H1 (cell line): Measurements from ENCODE around the gene C3orf18. TPM values are rescaled to one million over a fixed set of nuclear protein-coding genes. Genes with fewer than 3 reads are reported as not detected.

Source experiments
- CTCF ChIA-PET: fragments of 300-600 bp; sonication (Branson Sonifier 250); formaldehyde crosslinking; loops from one replicate; lab custom pipeline; 2021; ENCODE audit not compliant: partially characterized antibody; lab: Charles Lee
- POLR2A ChIA-PET: fragments of 300-600 bp; sonication (Branson Sonifier 250); formaldehyde crosslinking; loops from one replicate; lab custom pipeline; 2021; ENCODE audit warnings: inconsistent platforms; ENCODE audit not compliant: partially characterized antibody; lab: Charles Lee
- DNase-seq, 2 experiments: peaks; one replicate each; pipeline versions ENCODE4 v3.0.0 to v3.0.0-alpha.2; 2010 to 2022; ENCODE audit warnings: low spot score in 2 of 2, low read depth in 1 of 2, mixed read lengths in 1 of 2
- FAIRE-seq: peaks from 2 replicates; lab custom pipeline; 2011; peaks lifted over from hg19 to GRCh38; lab: Jason Lieb, UNC
- H2AFZ ChIP-seq: 2 replicates; pipeline ENCODE4 v1.8.1; 2012; ENCODE audit warnings: low read length, inconsistent platforms
- H2AK5ac ChIP-seq: 2 replicates; pipeline ENCODE4 v1.6.1; 2013; ENCODE audit warnings: low read depth, low read length
- H2BK120ac ChIP-seq: replicated peaks from 2 replicates; pipeline ENCODE3; 2013; ENCODE audit warnings: low read depth, low read length, inconsistent platforms
- H2BK12ac ChIP-seq: 2 replicates; pipeline ENCODE4 v1.6.1; 2013; ENCODE audit warnings: low read depth, low read length
- H2BK15ac ChIP-seq: 2 replicates; pipeline ENCODE4 v1.6.1; 2013; ENCODE audit warnings: low read length
- H2BK20ac ChIP-seq: 2 replicates; pipeline ENCODE4 v1.6.1; 2013; ENCODE audit warnings: low read length
- H2BK5ac ChIP-seq: 2 replicates; pipeline ENCODE4 v1.6.1; 2013; ENCODE audit warnings: low read depth, low read length
- H3K14ac ChIP-seq: 2 replicates; pipeline ENCODE4 v1.6.1; 2013; ENCODE audit warnings: inconsistent platforms; ENCODE audit not compliant: insufficient read length
- H3K18ac ChIP-seq: 2 replicates; pipeline ENCODE4 v1.6.1; 2013; ENCODE audit warnings: low read length; ENCODE audit errors: extremely low read depth
- H3K23ac ChIP-seq: 2 replicates; pipeline ENCODE4 v1.6.1; 2013; ENCODE audit warnings: inconsistent platforms; ENCODE audit not compliant: insufficient read length
- H3K23me2 ChIP-seq: 2 replicates; pipeline ENCODE4 v1.6.1; 2013; ENCODE audit warnings: low read depth, low read length
- H3K27ac ChIP-seq: 2 replicates; pipeline ENCODE4 v1.6.1; 2011; ENCODE audit warnings: low read depth, low read length, inconsistent platforms
- H3K27me3 ChIP-seq, 4 experiments: replicated peaks in 1 of 4; 1 replicate in 1 of 4; 2 replicates in 3 of 4; pipeline versions ENCODE4 v1.6.1 to v1.8.1; 2011 to 2013; ENCODE audit warnings: low read length in 3 of 4, mild to moderate bottlenecking in 3 of 4, inconsistent platforms in 2 of 4, mixed read lengths in 2 of 4, moderate library complexity in 1 of 4; ENCODE audit not compliant: control insufficient read depth in 3 of 4, insufficient read depth in 3 of 4; ENCODE audit errors: extremely low read depth in 1 of 4
- H3K36me3 ChIP-seq, 4 experiments: 2 replicates each; pipeline versions ENCODE4 v1.6.1 to v1.8.1; 2011 to 2013; ENCODE audit warnings: mild to moderate bottlenecking in 4 of 4, low read length in 3 of 4, moderate library complexity in 2 of 4, control low read depth in 1 of 4, inconsistent platforms in 1 of 4; ENCODE audit not compliant: insufficient read depth in 4 of 4, control insufficient read depth in 2 of 4
- H3K4ac ChIP-seq: replicated peaks from 2 replicates; pipeline ENCODE3; 2013; ENCODE audit warnings: low read length, low read depth, mixed read lengths, inconsistent platforms; ENCODE audit not compliant: insufficient read length
- H3K4me1 ChIP-seq, 4 experiments: replicated peaks in 1 of 4; 1 replicate in 1 of 4; 2 replicates in 3 of 4; pipeline versions ENCODE4 v1.6.1 to v1.8.1; 2011 to 2013; ENCODE audit warnings: low read length in 3 of 4, inconsistent platforms in 2 of 4, mixed read lengths in 1 of 4; ENCODE audit not compliant: insufficient read depth in 4 of 4, control insufficient read depth in 3 of 4
- H3K4me2 ChIP-seq, 2 experiments: 2 replicates each; pipeline versions ENCODE4 v1.6.1 to v1.8.1; 2011 to 2013; ENCODE audit warnings: low read depth in 2 of 2, low read length in 2 of 2, control low read depth in 1 of 2, inconsistent platforms in 1 of 2, mild to moderate bottlenecking in 1 of 2; ENCODE audit not compliant: insufficient read depth in 1 of 2
- H3K4me3 ChIP-seq, 4 experiments: fragments of 200-600, 300-600 bp in 1 of 4; sonication (generic), shearing (Covaris generic), sonication (Bioruptor Twin) in 1 of 4; 2 replicates each; pipeline versions ENCODE4 v1.5.1 to v1.8.1; 2011 to 2016; ENCODE audit warnings: low read length in 4 of 4, low read depth in 3 of 4, control low read depth in 2 of 4, inconsistent platforms in 2 of 4, mild to moderate bottlenecking in 2 of 4, mixed read lengths in 1 of 4, moderate library complexity in 1 of 4; ENCODE audit not compliant: insufficient read depth in 2 of 4; ENCODE audit errors: extremely low read depth in 1 of 4
- H3K56ac ChIP-seq: replicated peaks from 2 replicates; pipeline ENCODE3; 2013; ENCODE audit warnings: low read depth, mild to moderate bottlenecking, mixed read lengths, low read length, inconsistent platforms; ENCODE audit not compliant: insufficient read length
- H3K79me1 ChIP-seq: 2 replicates; pipeline ENCODE4 v1.6.1; 2013; ENCODE audit warnings: low read depth, low read length, control low read depth
- H3K79me2 ChIP-seq, 2 experiments: 2 replicates each; pipeline versions ENCODE4 v1.6.1 to v1.8.1; 2012 to 2013; ENCODE audit warnings: low read length in 2 of 2, mild to moderate bottlenecking in 2 of 2, inconsistent platforms in 1 of 2; ENCODE audit not compliant: insufficient read depth in 2 of 2, control insufficient read depth in 1 of 2
- H3K9ac ChIP-seq, 4 experiments: replicated peaks in 1 of 4; 1 replicate in 1 of 4; 2 replicates in 3 of 4; pipeline versions ENCODE4 v1.6.1 to v1.8.1; 2011 to 2013; ENCODE audit warnings: low read depth in 3 of 4, low read length in 3 of 4, control low read depth in 2 of 4, mild to moderate bottlenecking in 2 of 4, moderate library complexity in 2 of 4, inconsistent platforms in 1 of 4; ENCODE audit errors: extremely low read depth in 1 of 4
- H3K9me3 ChIP-seq, 2 experiments: 2 replicates each; pipeline versions ENCODE4 v1.6.1 to v1.8.1; 2012 to 2013; ENCODE audit warnings: mild to moderate bottlenecking in 2 of 2, moderate library complexity in 2 of 2, control low read depth in 1 of 2, inconsistent platforms in 1 of 2, low read depth in 1 of 2, low read length in 1 of 2, mixed read lengths in 1 of 2; ENCODE audit not compliant: insufficient read depth in 2 of 2
- H4K20me1 ChIP-seq, 2 experiments: replicated peaks in 1 of 2; 2 replicates each; pipeline versions ENCODE3 to v1.8.1; 2011 to 2013; ENCODE audit warnings: inconsistent platforms in 2 of 2, low read length in 2 of 2, mild to moderate bottlenecking in 1 of 2; ENCODE audit not compliant: insufficient read depth in 2 of 2, control insufficient read depth in 1 of 2
- H4K5ac ChIP-seq: 2 replicates; pipeline ENCODE4 v1.6.1; 2013; ENCODE audit warnings: low read length, low read depth, mixed read lengths, inconsistent platforms; ENCODE audit not compliant: insufficient read length
- H4K8ac ChIP-seq: 2 replicates; pipeline ENCODE4 v1.8.0; 2013; ENCODE audit warnings: mild to moderate bottlenecking, moderate library complexity, low read length, inconsistent platforms; ENCODE audit not compliant: insufficient read depth; ENCODE audit errors: extremely low read depth
- H4K91ac ChIP-seq: replicated peaks from 2 replicates; pipeline ENCODE3; 2013; ENCODE audit warnings: low read length, mixed read lengths, inconsistent platforms; ENCODE audit not compliant: insufficient read length
- BCL11A ChIP-seq, 2 experiments: IDR thresholded peaks; one replicate each; pipeline ENCODE4 v1.6.1; 2011; ENCODE audit warnings: low read depth in 2 of 2, low read length in 2 of 2, mild to moderate bottlenecking in 2 of 2
- GTF2F1 ChIP-seq: IDR thresholded peaks from 2 replicates; pipeline ENCODE4 v1.6.1; 2012; ENCODE audit warnings: low read depth, low read length, improper control_type of control experiment, borderline replicate concordance
- RAD21 ChIP-seq, 2 experiments: IDR thresholded peaks in 1 of 2; conservative IDR thresholded peaks in 1 of 2; 2 replicates each; pipeline ENCODE4 v1.6.1; 2011; ENCODE audit warnings: low read depth in 2 of 2, low read length in 2 of 2, improper control_type of control experiment in 1 of 2, inconsistent platforms in 1 of 2, mild to moderate bottlenecking in 1 of 2, moderate library complexity in 1 of 2
- RXRA ChIP-seq: IDR thresholded peaks from 2 replicates; pipeline ENCODE4 v1.6.1; 2011; ENCODE audit warnings: low read depth, mild to moderate bottlenecking, low read length, moderate library complexity; ENCODE audit not compliant: insufficient read depth
- SAP30 ChIP-seq: fragments of 300-600 bp; sonication (generic); IDR thresholded peaks from 2 replicates; pipeline ENCODE4 v1.7.1; 2012; ENCODE audit warnings: low read length, moderate library complexity, mild to moderate bottlenecking, inconsistent platforms; ENCODE audit not compliant: insufficient read depth, insufficient replicate concordance
- SP1 ChIP-seq: IDR thresholded peaks from 2 replicates; pipeline ENCODE4 v1.6.1; 2011; ENCODE audit warnings: low read depth, low read length
- TEAD4 ChIP-seq: IDR thresholded peaks from 2 replicates; pipeline ENCODE4 v1.6.1; 2012; ENCODE audit warnings: low read depth, low read length, inconsistent platforms, mixed read lengths
- WGBS, 2 experiments: shearing (Covaris generic) in 1 of 2; methylation state at CpG; one replicate each; pipeline versions ENCODE4 v1.1.6 to v1.1.7; 2013 to 2015; ENCODE audit warnings: low lambda C conversion rate in 2 of 2, mixed read lengths in 2 of 2, inconsistent platforms in 1 of 2, low coverage in 1 of 2, missing lambda C conversion rate in 1 of 2; ENCODE audit not compliant: insufficient replicate concordance in 2 of 2, insufficient coverage in 1 of 2, insufficient read length in 1 of 2; ENCODE audit errors: extremely low coverage in 1 of 2, missing lambda C conversion rate in 1 of 2; 5-methylcytosine and 5-hydroxymethylcytosine counted together
- polyA plus RNA-seq, 7 experiments: library from polyadenylated mRNA; depleted of rRNA in 3 of 7; stranded (reverse) in 5 of 7; unstranded in 2 of 7; fragments of >200 nt in 5 of 7; fragments of 200-250 nt in 2 of 7; gene quantifications; 1 replicate in 5 of 7; 2 replicates in 1 of 7; 4 replicates in 1 of 7; pipeline versions ENCODE4 v1.2.1 to v1.2.3, GENCODE V29; 2011 to 2013; ENCODE audit warnings: missing spikeins in 2 of 7, mixed read lengths in 2 of 7
- total RNA-seq: library from RNA; stranded (reverse); fragmentation: NEBNext Ultra II Directional; extraction: Animal tissue kit (Norgen Biotek cat#: 25700); gene quantifications from 2 replicates; pipeline ENCODE4 v1.2.1, GENCODE V29; 2021

Gene C3orf18
- total and polyA plus RNA-seq, 2 of the 8 experiments (the other 6 are each of a cell fraction or from before 2014, with no cell fraction given) = 7.5 to 15.0 TPM

DNA sequence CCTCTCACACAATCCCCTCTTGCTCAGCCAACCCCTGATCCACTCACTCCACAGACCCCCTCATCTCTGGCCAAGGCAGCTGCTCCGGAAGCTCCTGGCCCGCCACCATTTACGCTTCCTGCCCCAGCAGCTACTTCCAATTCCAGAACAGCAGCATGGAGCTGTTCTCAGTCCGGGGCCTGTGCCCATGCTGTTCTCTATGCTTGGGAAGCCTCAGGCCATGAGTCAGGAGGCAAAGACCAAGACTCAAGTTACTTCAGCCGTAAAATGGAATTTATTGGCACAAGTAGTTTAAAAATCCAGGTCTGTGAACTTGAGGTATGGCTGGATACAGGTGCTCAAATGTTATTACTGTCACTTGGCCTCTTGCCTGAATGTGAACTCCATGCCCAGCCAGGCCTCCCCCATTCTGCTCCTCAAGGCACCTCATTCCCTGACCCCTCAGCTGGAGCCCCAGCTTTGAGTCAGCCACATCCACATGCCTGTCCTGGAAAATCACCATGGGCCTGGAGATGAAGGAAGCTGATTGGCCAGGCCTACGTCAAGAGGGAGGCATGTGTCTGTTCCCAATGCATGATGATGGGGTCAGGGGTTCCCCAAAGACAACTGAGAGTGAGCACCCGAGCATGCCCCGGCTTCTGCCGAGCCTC, 32.7 kb downstream of the C3orf18 start:
- Histone ChIP-seq H3K4me3 (no peak overlapping the region), H3K27ac (no peak overlapping the region), H2AK5ac (no peak overlapping the region), H2BK5ac (no peak overlapping the region), H3K23ac (no peak overlapping the region), H2BK15ac (no peak overlapping the region), H3K27me3 (peaks cover 0 to 15% (median 11%) of the 10 kb centered on the region in 4 experiments; a peak in 5 of 7 replicates), H2BK12ac (0 out of 2 replicates have a peak overlapping the region, but pooled peaks have one; percentile 50), H4K8ac (no peak overlapping the region; the same call in 1 of the 2 replicates), H2AFZ (no peak overlapping the region), H4K91ac (no peak overlapping the region), H3K36me3 (no peaks in the 10 kb centered on the region), H3K79me1 (no peaks in the 10 kb centered on the region), H3K4me2 (no peak overlapping the region), H3K56ac (no peak overlapping the region), H4K5ac (no peak overlapping the region), H3K4me1 (peaks cover 8 to 23% (median 14%) of the 10 kb centered on the region in 4 experiments), H3K9me3 (no peaks in the 10 kb centered on the region), H2BK20ac (no peak overlapping the region), H3K18ac (no peak overlapping the region; the same call in 1 of the 2 replicates), H3K23me2 (peaks cover 1% of the 10 kb centered on the region; the same call in 1 of the 2 replicates), H2BK120ac (no peak overlapping the region), H4K20me1 (no peaks in the 10 kb centered on the region), H3K4ac (no peak overlapping the region), H3K9ac (no peak overlapping the region), H3K79me2 (no peaks in the 10 kb centered on the region)
- DNase-seq (no peak), FAIRE-seq (no peak)
- WGBS, 2 experiments = 94% methylated on average over 9 of the region's 9 CpGs; no CpG with 5 or more reads in 1 of the 2 experiments
- POLR2A ChIA-PET = interaction anchor here (1.3 to 1.4 kb wide), 3 partner anchors 31 to 87 kb away, joined by 3 read pairs; partner anchors contain the start of gene CACNA2D2
- CTCF ChIA-PET = interaction anchor here (0.6 to 24.6 kb wide), 11 partner anchors 8 to 188 kb away, joined by 3 to 473 read pairs (median 7); no protein-coding TSS in a partner anchor
- TF ChIP-seq TEAD4 = no peak
- no peak for TF ChIP-seq RAD21 (IDR thresholded peaks at IDR 0.05 in 1 of 2, conservative IDR thresholded peaks at IDR 0.05 in 1 of 2; ENCODE audit: low read depth in 2 of 2, low read length in 2 of 2)
- no peak for TF ChIP-seq GTF2F1
- TF ChIP-seq BCL11A (IDR thresholded peaks at IDR 0.05; ENCODE audit: low read depth in 2 of 2, low read length in 2 of 2) = no peak
- no peak for TF ChIP-seq SP1
- TF ChIP-seq SAP30 = no peak
- no peak for TF ChIP-seq RXRA
- TF ChIP-seq, all 59 proteins: peak for 0
- H3K14ac ChIP-seq = no peak overlapping the region
